ENCODE measurements around the gene FAM83G.

- TF ChIP-seq CTCF (IDR thresholded peaks at IDR 0.05) (no peak), EP300 (IDR thresholded peaks at IDR 0.05) (no peak), POLR2A (IDR thresholded peaks at IDR 0.05; ENCODE audit: low read depth) (no peak), POLR2AphosphoS5 (IDR thresholded peaks at IDR 0.05) (no peak)
Measured at GRCh38 chr17:19019041-19019941, 14.7 kb upstream of the FAM83G start.
